ENCODE measurements around the gene FOXN4. TPM values are rescaled to one million over a fixed set of nuclear protein-coding genes. Genes with fewer than 3 reads are reported as not detected.

Gene FOXN4
- total and polyA plus RNA-seq, 8 donors = 0.51 to 2.0 (median 1.1) TPM; not detected in 2

GRCh38 chr12:109286652-109287051, 22.4 kb downstream of the FOXN4 start:
- ATAC-seq = no peak
- Histone ChIP-seq H3K9me3 (no peaks in the 10 kb centered on the region), H3K4me3 (no peak overlapping the region), H3K27ac (no peak overlapping the region), H3K4me1 (no peaks in the 10 kb centered on the region), H3K36me3 (no peaks in the 10 kb centered on the region), H3K27me3 (peaks cover 0 to 30% of the 10 kb centered on the region in 2 donors)
- DNase-seq = no peak
- intact Hi-C loops (cut with DNase I) = no loop called here
- TF ChIP-seq CTCF (IDR thresholded peaks at IDR 0.05) = no peak

GRCh38 chr12:109286252-109286651, 22.8 kb downstream of the FOXN4 start:
- no peaks in the 10 kb centered on the region for H3K4me1 ChIP-seq
- intact Hi-C loops (cut with DNase I) = no loop called here
- no peak overlapping the region for H3K27ac ChIP-seq
- DNase-seq = no peak
- no peaks in the 10 kb centered on the region for H3K9me3 ChIP-seq
- TF ChIP-seq CTCF (IDR thresholded peaks at IDR 0.05) = no peak
- no peaks in the 10 kb centered on the region for H3K36me3 ChIP-seq
- H3K4me3 ChIP-seq = no peak overlapping the region
- peaks cover 0 to 26% of the 10 kb centered on the region in 2 donors for H3K27me3 ChIP-seq
- ATAC-seq = no peak

DNA sequence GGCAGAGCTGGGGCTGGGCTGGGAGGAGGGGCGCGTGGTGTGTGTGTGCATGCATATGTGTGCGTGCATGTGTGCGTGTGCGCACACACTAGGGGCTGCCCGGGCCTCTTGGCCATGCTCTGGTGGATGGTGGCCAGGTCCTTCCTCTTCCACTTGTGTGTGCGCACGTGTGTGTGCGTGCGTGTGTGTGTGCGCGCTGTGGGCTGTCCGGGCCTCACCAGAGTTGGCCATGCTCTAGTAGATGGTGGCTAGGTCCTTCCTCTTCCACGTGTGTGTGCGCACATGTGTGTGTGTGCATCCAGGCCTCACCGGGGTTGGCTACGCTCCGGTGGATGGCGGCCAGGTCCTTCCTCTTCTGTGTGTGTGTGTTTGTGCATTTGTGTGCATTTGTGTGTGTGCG, 24.7 kb downstream of the FOXN4 start:
- DNase-seq (no peak), ATAC-seq (no peak)
- H3K27me3 ChIP-seq = peaks cover 0 to 17% of the 10 kb centered on the region in 2 donors
- intact Hi-C loops (cut with DNase I) = no loop called here
- no peak overlapping the region for H3K4me3 ChIP-seq
- no peaks in the 10 kb centered on the region for H3K9me3 ChIP-seq
- H3K27ac ChIP-seq = no peak overlapping the region
- no peak for TF ChIP-seq CTCF (IDR thresholded peaks at IDR 0.05)
- no peaks in the 10 kb centered on the region for H3K4me1 ChIP-seq
- H3K36me3 ChIP-seq = no peaks in the 10 kb centered on the region

GRCh38 chr12:109281452-109281851, 27.6 kb downstream of the FOXN4 start:
- ATAC-seq = no peak
- intact Hi-C loops (cut with DNase I) = no loop called here
- H3K27me3 ChIP-seq = no peaks in the 10 kb centered on the region
- H3K9me3 ChIP-seq = no peaks in the 10 kb centered on the region
- no peak for TF ChIP-seq CTCF (IDR thresholded peaks at IDR 0.05)
- H3K4me1 ChIP-seq = peaks cover 0 to 4% of the 10 kb centered on the region in 2 donors
- H3K4me3 ChIP-seq = no peak overlapping the region
- H3K27ac ChIP-seq = no peak overlapping the region
- no peak for DNase-seq
- H3K36me3 ChIP-seq = no peaks in the 10 kb centered on the region

DNA sequence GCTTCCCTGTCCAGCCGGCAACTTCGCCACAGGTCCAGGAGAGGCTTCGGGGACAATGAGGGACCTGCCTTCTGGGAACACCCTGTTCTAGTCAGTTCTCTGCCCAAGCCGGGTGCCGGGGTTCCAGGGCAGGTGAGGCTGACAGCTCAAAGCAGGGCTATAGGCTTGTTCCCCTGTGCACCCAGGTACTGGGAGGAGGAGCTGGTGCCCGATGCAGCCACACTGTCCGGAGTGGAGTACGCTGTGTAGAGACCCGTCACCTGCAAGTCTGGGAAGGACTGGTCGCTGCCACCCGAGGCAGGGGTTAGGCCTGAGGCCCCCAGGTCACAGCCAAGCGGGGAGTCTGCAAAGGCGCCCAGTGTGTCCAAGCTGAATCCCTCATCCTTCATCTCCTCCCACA, 29.6 kb downstream of the FOXN4 start:
- H3K4me3 ChIP-seq = no peak overlapping the region
- ATAC-seq = no peak
- H3K4me1 ChIP-seq = peaks cover 0 to 4% of the 10 kb centered on the region in 2 donors
- DNase-seq = no peak
- no peak for TF ChIP-seq CTCF (IDR thresholded peaks at IDR 0.05)
- H3K27ac ChIP-seq = no peak overlapping the region
- no peaks in the 10 kb centered on the region for H3K36me3 ChIP-seq
- no peaks in the 10 kb centered on the region for H3K9me3 ChIP-seq
- no peaks in the 10 kb centered on the region for H3K27me3 ChIP-seq
- intact Hi-C loops (cut with DNase I) = no loop called here
